CD4-positive, alpha-beta T cell treated with Interleukin-2 at 100 ng/mL for 4 hours (primary cell): ENCODE measurements around the gene MAPT.
"Not testable (repeated sequence)": the region's sequence is repeated elsewhere in the genome, so short reads cannot be mapped to it uniquely, and the experiment has no call there.

Source experiments
- DNase-seq: peaks from one replicate; pipeline ENCODE4 v3.0.0-alpha.2; 2020; ENCODE audit warnings: low spot score

MAPT gene

DNA sequence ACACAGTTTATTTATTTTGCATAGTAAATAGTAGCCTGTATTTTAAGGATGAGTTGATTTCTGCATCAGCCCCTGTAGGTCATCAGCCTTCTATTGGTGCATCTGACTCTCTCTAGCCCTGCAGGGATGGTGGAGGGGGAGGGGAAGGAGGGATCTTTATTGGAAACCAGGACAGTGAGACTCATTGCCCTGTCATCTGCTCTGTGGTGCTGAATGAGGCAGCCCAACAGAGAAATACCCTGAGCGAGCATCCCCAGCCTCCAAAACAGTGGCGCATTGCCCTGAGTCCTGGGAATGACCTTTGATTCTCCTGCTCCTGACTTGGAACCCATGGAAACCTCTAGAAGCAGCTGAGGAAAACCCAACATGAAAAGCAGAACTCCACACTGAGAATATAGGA lies 59.2 kb downstream of the MAPT start:
- DNase-seq = no peak

DNA sequence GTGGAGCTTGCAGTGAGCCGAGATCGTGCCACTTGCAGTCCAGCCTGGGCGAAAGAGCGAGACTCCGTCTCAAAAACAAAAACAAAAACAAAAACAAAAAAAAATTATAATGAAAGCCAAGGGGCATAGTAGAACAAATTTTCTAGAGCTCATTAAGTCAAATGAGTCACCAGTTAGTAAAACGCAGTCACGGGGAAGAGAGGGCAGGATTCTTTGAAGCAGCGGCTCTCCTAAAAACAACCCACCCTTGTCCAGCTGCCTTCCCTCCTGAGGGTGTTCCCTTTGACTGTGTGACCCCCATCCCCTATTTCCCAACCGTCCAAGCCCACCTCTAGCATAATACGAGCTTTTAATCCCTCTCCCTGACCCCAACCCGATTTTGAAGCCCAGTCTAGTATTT lies 60.6 kb downstream of the MAPT start:
- DNase-seq = no peak

DNA sequence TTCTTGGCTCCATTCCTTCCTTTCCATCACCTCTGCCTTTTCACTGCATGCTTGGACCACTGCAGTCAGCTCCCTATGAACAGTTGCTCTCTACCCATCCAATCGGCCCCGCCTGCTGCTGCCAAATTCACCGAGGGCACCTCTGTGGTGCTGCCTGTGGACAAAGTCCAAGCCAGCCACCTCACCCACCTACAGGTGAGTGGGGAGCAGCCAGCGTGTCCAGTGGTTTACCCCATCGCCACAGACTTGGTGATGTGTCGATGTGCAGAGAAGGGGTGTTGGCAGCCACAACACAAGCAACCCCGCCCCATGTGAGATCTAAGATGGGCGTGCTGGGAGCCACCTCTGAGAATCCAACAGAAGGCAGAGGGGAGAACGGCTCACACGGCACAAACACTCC lies 61.0 kb downstream of the MAPT start:
- DNase-seq = no peak

GRCh38 chr17:45956090-45956489 lies 61.7 kb downstream of the MAPT start:
- DNase-seq = no peak

GRCh38 chr17:45956746-45957145 lies 62.4 kb downstream of the MAPT start:
- DNase-seq = not testable (repeated sequence)

GRCh38 chr17:45958307-45958706 lies 64.0 kb downstream of the MAPT start:
- no peak for DNase-seq

- DNase-seq = no peak
These were observed 64.8 kb downstream of the MAPT start for GRCh38 chr17:45958994-45959665.

GRCh38 chr17:45960311-45960710 lies 66.0 kb downstream of the MAPT start:
- DNase-seq = no peak

GRCh38 chr17:45961206-45961605 lies 66.9 kb downstream of the MAPT start:
- DNase-seq = no peak

DNA sequence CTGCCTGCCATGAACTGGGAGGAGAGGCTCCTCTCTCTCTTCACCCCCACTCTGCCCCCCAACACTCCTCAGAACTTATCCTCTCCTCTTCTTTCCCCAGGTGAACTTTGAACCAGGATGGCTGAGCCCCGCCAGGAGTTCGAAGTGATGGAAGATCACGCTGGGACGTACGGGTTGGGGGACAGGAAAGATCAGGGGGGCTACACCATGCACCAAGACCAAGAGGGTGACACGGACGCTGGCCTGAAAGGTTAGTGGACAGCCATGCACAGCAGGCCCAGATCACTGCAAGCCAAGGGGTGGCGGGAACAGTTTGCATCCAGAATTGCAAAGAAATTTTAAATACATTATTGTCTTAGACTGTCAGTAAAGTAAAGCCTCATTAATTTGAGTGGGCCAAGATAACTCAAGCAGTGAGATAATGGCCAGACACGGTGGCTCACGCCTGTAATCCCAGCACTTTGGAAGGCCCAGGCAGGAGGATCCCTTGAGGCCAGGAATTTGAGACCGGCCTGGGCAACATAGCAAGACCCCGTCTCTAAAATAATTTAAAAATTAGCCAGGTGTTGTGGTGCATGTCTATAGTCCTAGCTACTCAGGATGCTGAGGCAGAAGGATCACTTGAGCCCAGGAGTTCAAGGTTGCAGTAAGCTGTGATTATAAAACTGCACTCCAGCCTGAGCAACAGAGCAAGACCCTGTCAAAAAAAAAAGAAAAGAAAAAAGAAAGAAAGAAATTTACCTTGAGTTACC lies 68.0 kb downstream of the MAPT start:
- no peak for DNase-seq

DNA sequence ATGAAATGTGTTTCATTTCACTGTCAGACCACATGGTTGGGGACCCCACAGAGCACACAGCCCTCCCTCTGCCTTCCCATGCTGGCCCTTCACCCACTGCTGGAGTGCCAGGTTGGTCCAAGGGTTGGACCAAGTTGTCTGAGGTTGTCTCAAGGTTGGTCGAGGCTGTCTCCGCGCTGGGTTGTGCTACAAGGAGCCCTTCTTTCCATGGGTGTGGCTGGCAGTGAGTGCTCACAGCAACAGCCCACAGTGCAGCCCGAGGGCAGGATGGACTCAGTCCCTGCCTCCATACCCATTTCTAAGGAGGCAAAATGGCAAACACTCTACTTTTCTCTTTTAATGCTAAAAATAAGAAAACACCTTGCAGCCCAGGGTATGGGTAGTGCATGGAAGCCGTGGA lies 68.9 kb downstream of the MAPT start:
- DNase-seq = no peak

- no peak for DNase-seq
These were observed 69.5 kb downstream of the MAPT start for GRCh38 chr17:45963889-45964288.

GRCh38 chr17:45964634-45965033 lies 70.3 kb downstream of the MAPT start:
- DNase-seq = no peak

DNA sequence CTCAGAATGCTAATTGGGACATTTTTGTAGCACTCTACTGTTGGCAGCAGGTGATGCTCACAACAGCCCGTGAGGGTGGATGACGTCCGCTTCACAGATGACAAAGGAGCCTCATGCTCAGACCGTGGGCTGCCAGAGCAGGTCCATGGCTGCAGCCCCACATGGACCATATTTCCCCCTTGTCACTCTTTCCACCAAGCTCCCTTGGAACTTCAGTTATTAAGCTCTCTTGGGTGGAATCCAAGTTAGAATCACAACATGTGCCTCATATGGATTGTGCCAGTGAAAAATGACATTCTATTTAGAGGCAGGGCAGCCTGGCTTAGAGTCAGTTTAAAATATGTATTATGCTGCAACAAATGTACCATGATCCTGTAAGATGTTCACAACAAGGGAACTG lies 71.5 kb downstream of the MAPT start:
- no peak for DNase-seq

- no peak for DNase-seq
These were observed 72.4 kb downstream of the MAPT start for GRCh38 chr17:45966606-45967280.

DNA sequence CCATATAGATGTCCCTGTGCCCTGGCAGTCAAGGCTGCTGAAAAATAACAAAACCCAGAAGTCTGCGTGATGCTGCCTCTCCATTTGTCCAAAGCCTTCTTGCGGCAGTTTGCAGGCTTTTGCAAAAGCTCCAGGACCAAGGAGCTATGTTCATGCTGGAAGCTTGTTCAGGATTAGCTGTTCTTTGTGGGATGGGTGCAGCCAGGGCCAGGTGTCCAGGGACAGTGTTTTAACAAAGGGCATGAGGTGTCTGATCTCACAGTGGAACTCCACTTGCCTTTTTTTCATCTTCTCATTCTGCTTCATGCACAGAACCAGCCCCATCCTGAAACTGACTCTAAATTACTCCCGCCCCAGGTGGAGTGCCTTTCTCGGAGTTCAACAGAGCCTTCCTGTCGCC lies 73.0 kb downstream of the MAPT start:
- DNase-seq = no peak

GRCh38 chr17:45968732-45969131 lies 74.4 kb downstream of the MAPT start:
- DNase-seq = no peak

- no peak for DNase-seq
These were observed 75.4 kb downstream of the MAPT start for GRCh38 chr17:45969726-45970125.

DNA sequence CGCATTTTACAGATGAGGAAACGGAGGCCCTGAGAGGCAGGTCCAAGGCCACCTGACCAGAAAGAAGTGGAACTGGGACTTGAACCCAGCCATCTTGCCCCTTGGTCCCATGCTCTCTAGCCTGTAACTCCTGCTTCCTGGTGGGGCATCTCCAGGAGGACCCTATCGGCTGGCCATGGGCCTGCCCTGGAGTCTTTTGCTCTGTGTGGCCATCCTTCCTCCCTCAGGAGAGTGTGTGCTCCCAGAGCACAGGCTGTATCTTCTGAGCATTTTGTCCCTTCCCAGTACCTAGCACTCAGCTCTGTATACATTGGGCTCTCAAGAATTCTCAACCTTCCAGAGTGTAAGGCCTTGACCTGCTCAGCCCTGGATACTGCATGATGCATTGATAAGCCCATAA lies 76.3 kb downstream of the MAPT start:
- DNase-seq = no peak

- no peak for DNase-seq
These were observed 77.4 kb downstream of the MAPT start for GRCh38 chr17:45971698-45972141.

- DNase-seq = no peak
These were observed 78.2 kb downstream of the MAPT start for GRCh38 chr17:45972531-45972930.

- DNase-seq = no peak
These were observed 78.9 kb downstream of the MAPT start for GRCh38 chr17:45973099-45973780.
